A172 (cell line): ENCODE data around the gene PHOSPHO1. TPM values are rescaled to one million over a fixed set of nuclear protein-coding genes. Genes with fewer than 3 reads are reported as not detected.

Experiments used
- DNase-seq: peaks from one replicate; pipeline ENCODE4 v3.0.0-alpha.2; 2015; ENCODE audit warnings: low spot score
- total RNA-seq: library from RNA; depleted of rRNA; stranded (reverse); fragments of >200 nt; shearing (Covaris generic); gene quantifications from 2 replicates; pipeline ENCODE4 v1.2.3, GENCODE V29; 2014

PHOSPHO1 gene
- total RNA-seq, 1 experiment from 2014 or later = 0.22 TPM

DNA sequence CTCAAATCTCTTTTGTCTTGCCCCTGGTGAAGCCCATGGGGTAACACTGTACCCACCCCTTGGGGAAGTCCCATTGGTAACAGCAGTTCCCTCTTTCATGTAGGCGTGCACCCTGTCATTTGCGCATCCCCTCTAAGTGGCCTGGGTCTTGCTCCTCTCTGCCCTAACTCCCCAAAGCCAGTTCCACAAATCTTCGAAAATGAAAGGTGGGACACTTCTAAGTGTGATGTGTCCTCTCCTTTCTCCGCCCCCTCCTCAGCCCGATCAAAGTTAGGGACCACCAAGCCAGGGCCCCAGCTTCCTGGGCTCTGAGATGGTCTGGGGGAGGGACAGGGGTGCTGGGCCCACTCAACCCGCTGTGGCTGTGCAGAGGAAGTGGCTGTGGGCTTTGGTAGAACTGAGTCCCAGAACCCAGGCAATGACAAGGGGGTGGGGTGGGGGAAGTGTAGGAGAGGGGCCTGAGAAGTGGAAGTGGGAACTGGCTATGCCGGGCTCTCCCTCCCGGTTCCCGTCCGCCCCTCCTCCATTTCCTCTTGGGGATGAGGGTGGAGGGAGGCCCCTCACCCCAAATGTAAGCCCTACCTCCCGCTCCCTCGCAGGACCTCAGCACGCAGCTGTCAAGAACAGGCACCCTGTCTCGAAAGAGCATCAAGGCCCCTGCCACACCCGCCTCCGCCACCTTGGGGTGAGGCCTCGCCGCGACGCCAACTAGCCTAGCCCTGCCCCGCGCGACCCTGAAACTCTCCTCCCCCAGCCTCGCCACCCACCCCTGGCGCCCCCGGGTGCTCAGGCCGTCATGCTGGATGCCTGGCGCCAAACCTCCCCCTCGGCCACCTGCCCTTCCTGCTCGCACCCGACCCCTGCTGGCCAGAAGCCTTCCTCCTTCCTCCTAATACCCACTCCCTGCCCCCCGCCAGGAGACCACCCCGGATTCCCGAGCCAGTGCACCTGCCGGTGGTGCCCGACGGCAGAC is 11.4 kb downstream of the PHOSPHO1 start:
- no peak for DNase-seq

DNA sequence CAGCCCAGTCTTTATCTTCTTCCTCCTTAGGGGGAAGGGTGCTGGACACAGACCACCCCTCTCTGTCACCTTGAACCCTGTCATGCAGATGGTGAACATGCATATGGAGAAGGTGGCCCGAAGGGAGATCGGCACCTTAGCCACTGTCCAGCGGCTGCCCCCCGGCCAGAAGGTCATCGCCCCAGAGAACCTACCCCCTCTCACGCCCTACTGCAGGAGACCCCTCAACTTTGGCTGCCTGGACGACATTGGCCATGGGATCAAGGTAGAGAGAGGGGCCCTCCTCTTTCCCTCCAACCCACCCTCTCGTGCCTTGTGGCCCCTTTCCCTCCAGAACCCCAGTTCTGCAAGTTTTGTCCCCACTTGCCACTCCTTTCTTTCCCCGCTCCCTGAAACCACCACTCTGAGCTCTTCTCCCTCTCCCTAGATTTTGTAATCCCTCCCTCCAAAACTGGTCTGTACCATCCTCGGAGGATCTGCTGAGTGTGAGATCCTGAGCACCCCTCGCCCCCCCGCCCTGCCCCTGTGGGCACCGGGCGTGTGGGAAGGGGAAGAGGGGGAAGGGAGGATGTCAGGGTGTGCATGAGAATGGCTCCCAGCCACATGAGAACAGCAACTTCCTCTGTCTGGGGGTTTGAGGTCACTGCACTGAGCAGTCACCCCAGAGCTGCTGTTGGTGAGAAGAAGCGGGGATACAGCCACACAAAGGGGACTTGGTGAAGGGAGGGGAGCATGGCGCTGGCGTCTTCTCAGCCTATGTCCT is 12.8 kb downstream of the PHOSPHO1 start:
- no peak for DNase-seq

DNA sequence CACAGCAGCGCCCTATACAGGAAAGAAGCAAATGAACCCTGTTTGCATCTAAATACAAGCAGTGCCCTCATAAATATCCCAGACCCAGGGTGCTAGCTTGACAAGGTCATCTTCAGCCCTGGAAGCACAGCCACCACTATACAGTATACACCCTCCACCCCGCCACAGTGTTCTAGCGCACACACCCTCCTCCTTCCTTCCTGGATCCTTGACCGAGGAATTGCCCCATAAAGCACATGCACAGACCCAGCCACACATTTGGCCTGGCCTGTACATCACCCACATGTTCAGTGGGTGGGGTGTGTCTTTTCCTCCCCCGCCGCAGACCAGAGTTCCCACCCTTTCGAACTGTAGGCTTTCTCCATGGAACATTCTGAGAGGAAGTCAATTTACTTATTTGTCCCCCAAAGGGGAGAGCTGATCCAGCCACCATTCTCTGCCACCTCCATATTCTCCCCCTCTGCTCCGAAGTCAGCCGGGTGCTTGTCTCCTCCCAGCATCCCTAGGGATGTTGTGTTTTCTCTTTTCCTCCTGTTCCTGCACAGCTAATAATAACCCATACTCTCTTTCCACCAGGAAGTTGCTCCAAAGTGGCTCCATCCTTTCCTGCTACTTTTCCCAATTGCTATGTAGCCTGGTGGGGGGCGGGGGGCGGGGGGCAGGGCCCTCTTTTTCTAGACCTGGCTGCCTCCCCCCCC is 13.5 kb downstream of the PHOSPHO1 start:
- DNase-seq = no peak

DNA sequence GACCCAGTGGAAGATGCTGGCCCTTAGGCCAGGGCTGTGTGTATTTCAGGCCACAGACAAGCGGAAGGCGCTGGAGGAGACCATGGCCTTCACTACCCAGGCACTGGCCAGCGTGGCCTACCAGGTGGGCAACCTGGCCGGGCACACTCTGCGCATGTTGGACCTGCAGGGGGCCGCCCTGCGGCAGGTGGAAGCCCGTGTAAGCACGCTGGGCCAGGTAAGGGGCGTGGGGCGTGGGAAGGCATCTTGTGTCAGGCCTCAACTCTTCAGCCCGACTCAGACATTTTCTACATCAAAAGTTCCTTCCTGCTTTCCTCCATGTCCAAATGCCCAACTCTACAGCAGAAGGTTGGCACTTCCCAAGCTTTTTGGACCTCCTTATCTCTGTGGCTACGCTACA is 14.1 kb downstream of the PHOSPHO1 start:
- no peak for DNase-seq

DNA sequence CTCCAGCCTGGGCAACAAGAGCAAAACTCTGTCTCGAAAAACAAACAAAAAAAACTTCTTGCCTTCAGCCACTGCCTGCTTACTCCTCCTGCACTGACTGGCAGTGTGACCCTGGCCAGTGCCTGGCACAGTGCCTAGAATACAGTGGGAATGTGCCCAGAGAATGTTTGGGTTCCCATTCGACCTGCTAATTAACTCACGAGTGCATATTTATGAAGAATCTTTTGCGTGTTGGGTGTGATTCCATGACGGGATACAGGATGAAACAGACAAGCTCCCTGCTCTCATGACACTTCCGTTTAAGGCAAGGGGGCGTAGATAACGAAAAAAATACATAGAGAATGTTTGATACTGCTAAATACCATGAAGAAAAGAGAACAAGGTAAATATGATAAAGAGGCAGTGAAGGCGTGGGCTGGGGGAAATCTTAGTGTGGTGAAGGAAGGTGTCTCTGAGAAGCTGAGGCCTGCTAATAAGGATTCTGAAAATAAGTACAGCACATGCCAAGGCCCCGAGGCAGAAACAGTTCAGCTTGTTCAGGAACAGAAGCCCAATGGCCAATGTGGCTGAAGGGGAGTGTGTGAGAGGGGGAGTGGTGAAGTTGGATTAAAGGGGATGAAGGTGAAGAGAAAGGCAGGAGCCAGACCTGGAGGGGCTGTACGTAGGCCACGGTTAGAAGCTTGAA is 15.8 kb downstream of the PHOSPHO1 start:
- no peak for DNase-seq

DNA sequence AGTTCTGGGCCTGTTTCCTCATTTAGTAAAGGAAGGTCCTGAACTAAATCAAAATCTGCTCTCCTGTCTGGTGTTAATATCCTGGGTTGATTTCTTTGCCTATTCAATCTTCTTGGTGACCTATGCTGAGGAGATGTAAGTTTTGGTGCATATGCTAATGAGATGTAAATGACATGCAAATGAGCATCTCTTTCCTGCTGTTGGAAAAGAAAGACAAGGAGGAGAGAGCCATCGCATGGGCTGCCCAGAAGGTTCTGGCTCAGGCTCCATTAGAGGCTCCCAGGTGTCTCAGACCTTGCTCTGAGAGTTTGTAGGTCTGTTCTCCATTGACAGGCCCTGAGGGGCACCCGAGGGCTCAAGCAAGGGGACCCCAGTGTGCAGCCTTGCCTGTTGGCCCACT is 16.7 kb downstream of the PHOSPHO1 start:
- no peak for DNase-seq

DNA sequence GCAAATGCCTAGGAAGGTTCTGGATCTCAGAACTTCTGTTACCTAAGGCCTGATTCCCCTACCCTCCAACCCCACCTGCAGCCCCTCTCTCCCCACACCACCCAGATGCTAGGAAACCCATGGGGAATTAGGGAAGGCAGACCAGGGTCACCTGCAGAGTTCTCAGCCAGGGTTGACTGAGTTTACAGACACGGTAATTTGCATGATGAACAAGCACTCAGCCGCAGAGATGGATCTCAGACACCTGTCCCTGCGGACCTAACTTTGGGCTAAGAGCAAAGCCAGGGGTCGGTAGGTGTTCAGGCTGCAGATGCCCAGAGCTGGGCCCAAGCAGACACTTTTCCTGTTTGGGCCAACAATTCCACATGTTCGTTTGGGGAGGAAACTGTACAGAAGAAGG is 17.2 kb downstream of the PHOSPHO1 start:
- DNase-seq = no peak

DNA sequence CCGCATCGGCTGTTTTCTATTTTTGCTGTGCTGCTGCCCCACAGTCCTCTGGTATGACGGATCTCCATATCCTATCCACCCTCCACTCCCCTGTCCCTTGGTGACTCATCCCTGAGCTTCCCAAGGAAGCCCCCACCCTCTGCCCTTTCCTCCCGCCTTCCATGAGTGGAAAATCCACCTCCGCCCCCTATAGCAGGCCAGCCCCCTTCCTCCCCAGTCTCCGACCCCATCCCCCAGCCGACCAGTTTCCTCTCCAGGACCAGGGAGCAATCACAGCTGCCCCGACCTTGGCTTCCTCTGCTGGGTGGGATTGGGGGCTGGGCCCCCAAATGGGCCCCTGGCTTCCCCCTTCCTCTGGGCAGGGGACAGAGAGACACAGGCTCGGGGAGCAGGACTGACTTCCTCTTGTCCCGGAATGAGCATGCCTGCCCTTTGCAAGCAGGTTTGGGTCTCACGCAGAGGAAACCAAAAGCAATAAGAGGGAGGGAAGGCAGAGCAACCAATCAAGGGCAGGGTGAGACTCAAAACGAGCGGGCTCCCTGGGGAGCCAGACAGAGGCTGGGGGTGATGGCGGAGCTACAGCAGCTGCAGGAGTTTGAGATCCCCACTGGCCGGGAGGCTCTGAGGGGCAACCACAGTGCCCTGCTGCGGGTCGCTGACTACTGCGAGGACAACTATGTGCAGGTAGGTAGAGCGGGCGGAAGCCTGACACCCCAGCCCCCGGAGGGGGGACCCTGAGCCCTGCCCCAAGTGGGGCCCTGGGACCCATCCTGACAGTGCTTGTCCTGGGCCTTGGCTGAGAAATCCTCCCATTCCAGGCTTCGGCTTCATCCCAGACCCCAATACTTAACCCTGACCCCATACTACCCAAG is 20.2 kb downstream of the PHOSPHO1 start, which contains the start of the genes ABI3 and GNGT2:
TSS of gene ABI3 (plus strand) at position 550 of the 872 bp plus-strand sequence. CDS start at position 568, 18 bp downstream.
TSS of gene GNGT2 (minus strand) at position 417 of the 872 bp plus-strand sequence. CDS start 3,152 bp downstream, outside the sequence.
- DNase-seq = peak; percentile 47

DNA sequence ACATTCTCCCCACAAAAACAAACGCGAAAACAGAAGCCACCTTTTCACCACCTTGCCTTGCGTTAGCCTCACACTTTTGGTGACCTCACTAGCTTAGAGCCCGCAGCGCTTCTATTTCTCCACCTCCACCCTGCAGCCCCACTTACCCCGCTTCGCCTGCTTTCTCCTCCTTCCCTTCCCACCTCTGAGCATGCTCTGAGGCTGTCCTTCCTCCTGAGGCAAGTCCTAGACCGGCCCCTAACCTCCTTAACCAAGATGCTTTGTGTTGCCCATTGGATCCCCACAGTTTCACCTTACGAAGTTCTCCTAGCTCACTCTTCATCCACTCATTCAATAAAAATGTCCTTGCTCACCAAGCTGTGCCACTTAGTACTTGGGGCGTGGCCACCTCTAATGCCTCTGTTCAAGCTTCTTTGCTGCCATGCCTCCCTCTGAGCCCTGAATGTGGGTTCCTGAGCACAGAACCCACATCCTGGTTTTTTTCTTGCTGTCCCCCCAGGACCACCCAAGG is 21.5 kb downstream of the PHOSPHO1 start:
- peak; percentile 41 for DNase-seq

DNA sequence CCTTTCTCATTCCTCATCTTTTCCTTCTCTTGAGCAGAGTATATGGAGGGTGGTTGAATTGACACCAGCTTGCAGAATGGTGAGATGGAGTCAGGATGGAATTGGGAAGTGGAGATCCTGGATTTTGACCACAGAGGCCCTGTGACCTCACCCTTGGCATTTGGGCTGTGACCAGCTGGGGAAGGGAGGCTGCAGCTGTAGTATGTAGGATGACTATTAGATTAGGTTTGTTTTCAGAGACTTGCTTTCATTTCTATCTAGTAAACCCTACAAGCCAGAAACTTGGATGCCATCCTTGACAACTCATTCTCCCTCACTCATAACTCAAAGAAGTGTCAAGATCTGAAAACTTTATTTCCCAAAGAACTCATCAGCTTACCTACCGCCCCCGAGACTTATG is 26.1 kb downstream of the PHOSPHO1 start:
- no peak for DNase-seq

DNA sequence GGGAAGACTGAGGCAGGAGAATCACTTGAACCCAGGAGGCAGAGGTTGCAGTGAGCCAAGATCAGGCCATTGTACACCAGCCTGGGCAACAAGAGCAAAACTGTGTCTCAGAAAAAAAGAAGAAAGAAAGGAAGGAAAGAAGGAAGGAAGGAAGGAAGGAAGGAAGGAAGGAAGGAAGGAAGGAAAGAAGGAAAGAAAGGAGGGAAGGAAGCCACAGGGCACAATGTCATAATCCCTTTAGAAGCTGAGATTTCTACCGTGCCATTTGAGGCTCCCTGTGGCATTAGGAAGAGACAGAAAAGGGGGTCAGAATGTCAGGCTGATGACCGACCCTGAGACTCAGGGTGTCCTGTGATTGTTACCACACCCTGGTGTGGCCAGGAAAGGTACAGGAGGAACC is 26.8 kb downstream of the PHOSPHO1 start:
- no peak for DNase-seq

DNA sequence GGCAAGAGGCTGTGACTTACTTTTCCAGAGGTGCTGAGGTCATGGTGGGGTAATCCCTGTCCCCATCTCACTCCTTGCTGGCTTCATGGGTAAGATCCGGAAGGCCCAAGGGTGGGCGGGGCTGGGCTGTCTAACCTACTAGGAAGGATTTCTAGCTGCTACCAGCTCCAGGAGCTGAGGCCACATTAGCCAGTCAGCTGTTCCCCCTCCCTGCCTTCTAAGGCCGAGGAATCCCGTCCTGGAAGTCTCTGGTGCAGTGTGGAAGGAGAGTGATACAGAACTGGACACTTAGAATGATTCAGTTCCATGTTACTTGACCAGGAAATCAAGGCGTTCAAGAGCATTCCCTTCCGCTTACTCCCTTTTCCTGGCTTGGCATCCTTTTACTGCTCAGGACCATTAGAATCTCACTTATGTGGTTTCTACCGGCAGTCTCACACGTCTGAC is 29.1 kb downstream of the PHOSPHO1 start:
- DNase-seq = no peak

DNA sequence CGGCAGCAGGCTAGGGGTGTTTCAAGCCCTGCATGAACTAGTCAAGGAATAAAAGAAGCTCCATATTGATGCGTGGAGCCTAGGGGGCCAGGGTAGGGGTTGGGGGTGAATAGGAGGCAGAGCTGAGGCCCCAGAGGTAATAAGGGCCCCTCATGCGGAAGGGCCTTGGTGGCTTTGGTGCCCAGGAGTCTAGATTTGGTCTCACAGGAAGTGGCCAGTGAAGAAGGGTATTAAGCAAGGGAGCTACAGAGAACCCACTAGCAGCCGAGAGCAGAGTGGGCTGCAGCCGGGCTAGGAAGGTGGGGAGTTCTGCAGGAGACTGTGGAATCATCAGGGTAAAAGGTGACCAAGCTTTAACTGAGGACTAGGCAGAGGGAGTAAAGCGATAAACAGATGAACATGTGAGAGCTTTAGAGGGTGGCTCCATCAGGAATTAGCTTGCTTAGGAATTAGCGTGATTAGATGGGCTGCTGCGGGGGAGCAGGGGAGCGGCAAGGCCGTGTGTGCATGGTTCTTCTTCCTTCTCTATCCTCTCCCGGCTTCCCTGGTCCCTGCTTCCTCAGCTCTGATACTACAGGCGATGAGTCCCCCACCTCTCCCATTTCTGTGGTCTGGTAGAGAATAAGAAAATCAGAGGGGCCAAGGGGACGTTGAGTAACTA is 30.0 kb downstream of the PHOSPHO1 start:
- no peak for DNase-seq

DNA sequence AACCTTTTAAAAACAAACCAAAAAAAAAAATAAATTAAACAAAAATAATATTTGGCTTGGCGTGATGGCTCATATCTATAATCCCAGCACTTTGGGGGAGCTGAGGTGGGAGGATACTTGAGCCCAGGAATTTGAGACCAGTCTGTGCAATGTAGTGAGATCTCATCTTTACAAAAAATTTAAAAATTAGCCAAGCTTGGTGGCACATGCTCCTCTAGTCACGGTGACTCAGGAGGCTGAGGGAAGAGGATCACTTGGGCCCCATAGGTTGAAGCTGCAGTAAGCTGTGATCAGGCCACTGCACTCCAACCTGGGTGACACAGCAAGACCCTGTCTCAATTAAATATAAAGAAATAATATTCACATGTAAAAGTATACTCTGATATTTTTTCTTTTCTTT is 32.4 kb downstream of the PHOSPHO1 start:
- no peak for DNase-seq

DNA sequence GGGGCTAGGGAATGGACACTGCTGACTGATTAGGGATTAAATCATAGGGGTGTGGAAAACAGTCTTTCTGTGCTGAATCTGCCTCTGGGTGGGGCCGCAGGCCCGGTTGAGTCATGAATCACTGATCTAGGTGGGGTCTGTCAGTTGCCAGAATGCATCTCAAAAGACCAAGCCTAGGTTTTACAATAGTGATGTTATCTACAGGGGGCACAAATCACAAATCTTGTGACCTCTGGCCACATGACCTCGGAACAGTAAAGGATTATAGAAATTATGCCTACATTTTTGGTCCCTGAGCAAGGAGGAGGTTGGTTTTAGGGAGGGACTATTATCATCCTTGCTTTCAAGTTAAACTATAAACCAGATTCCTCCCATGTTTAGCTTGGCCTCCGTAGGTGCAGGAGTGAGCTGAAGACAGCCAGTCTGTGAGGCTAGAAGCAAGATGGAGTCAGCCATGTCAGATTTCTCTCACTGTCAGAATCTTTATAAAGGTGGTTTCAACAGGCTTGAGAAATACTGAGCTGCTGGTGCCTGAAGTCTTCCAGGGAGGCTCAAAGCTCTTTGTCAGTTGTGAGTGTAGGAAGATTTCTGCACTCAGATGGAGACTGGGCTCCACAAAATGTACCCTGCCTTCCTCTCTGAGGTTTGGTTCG is 33.1 kb downstream of the PHOSPHO1 start:
- peak; percentile 51 for DNase-seq

DNA sequence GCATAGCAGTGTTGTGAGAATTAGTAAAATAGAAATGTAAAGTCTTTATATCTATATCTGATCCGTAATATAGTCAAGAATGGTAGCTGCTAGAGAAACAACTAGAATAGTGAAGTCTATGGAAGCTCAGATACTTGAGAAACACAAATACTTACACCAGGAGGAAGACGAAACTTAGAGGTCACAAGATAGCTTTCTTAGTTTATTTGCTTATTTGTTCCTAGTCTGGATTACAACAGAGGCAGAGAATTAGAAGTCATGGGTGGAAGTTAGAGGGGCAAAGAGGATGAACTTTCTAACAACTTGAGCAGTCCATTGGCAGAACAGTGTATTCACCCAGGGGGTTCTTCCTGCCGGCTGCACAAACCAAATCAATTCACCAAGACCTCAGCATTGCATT is 34.1 kb downstream of the PHOSPHO1 start:
- DNase-seq = no peak

DNA sequence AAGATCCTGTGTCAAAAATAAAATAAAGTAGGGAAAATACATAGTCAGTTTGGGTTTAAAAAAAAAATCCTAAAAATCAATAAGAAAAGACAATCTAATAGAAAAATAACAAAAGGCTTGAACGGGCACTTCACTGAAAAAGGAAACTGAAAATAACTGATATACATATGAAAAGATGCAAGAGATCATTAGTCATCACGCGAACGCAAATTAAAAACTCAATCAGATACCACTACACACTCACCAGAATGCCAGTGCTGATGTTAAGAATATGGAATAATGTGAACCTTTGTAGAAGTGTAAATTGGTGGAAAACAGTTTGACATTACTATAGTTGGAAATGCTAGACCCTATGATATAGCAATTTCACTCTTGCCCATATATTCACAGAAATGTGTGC is 34.8 kb downstream of the PHOSPHO1 start:
- no peak for DNase-seq

DNA sequence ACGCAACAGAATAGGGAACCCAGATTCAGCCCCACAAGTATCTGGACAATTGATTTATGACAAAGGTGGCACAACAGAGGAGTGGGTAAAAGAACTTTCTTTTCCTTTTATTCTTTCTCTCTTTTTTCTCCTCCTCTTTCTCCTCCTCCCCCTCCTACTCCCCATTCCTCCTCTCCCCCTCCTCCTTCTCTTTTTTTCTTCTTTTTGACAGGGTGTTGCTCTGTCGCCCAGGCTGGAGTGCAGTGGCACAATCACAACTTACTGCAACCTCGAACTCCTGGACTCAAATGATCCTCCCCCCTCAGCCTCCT is 36.3 kb downstream of the PHOSPHO1 start:
- DNase-seq = no peak
